Limb (tissue), 2 donors: ENCODE results near the gene TPCN2.
"Not testable (repeated sequence)": the region's sequence is repeated elsewhere in the genome, so short reads cannot be mapped to it uniquely, and the experiment has no call there.

ENCODE experiments used
- DNase-seq, 2 donors: peaks; one replicate each; pipeline ENCODE4 v3.0.0-alpha.2; 2016; ENCODE audit errors: extremely low spot score in 2 of 2

The TPCN2 gene

DNA sequence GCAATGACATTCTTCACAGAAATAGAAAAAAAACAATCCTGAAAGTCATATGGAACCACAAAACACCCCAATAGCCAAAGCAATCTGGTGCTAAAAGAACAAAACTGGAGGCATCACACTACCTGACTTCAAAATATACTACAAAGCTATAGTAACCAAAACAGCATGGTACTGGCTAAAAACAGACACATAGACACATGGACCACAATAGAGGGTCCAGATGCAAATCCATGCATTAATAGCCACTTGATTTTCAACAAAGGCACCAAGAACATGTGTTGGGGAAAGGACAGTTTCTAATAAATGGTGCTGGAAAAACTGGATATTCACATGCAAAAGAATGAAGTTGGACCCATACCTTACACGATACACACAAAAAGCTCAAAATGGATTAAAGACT, 79.2 kb downstream of the TPCN2 start:
- DNase-seq, result no peak

DNA sequence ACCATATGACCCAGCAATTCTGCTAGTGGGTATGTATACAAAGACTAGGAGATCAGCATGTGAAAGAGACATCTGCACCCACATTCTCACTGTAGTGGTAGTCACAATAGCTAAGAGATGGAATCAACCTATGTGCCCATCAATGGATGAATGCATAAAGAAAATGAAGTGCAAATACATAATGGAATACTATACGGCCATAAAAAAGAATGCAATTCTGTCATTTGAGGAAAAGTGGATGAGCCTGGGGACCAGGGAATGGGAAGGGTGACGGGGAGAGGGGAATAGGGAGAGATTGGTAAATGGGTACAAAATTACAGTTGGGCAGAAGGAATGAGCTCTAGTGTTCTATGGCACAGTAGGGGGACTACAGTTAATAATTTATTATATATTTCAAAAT, 80.3 kb downstream of the TPCN2 start:
- DNase-seq, result no peak

DNA sequence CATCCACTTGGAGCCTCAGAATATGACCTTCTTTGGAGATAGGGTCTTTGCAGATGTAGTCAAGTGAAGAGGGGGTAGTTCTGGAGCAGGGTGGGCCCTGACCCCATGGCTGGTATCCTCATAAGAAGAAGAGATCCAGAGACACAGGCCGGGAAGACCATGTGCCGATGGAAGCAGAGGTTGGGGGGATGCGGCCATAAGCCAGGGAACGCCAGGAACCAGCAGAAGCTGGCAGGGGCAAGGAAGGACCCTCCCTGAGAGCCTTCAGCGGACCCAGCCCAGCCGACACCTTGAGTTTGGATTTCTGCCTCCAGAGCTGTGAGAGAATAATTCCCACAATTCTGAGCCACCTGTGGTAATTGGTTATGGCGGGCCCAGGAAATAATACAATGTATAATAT, 80.9 kb downstream of the TPCN2 start:
- DNase-seq, result no peak

- DNase-seq, result no peak
These were observed 81.9 kb downstream of the TPCN2 start for GRCh38 chr11:69130654-69131053.

- DNase-seq, result no peak
These were observed 82.4 kb downstream of the TPCN2 start for GRCh38 chr11:69131121-69131566.

GRCh38 chr11:69131644-69132300, 83.0 kb downstream of the TPCN2 start:
- DNase-seq, result peak; percentile 52 to 83

- no peak for DNase-seq
These were observed 83.6 kb downstream of the TPCN2 start for GRCh38 chr11:69132301-69132670.

GRCh38 chr11:69133251-69133650, 84.5 kb downstream of the TPCN2 start:
- no peak for DNase-seq

DNA sequence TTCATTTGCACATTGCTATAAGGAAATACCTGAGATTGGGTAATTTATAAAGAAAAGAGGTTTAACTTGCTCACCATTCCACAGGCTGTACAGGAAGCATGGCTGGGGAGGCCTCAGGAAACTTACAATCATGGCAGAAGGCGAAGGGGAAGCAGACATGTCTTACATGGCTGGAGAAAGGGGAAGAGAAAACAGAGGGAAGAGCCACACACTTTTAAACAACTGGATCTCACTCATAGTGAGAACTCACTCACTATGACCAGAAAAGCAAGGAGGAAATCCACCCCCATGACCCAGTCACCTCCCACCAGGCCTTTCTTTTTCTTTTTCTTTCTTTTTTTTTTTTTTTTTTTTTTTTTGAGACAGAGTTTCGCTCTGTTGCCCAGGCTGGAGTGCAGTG, 85.5 kb downstream of the TPCN2 start:
- DNase-seq, result not testable (repeated sequence)

DNA sequence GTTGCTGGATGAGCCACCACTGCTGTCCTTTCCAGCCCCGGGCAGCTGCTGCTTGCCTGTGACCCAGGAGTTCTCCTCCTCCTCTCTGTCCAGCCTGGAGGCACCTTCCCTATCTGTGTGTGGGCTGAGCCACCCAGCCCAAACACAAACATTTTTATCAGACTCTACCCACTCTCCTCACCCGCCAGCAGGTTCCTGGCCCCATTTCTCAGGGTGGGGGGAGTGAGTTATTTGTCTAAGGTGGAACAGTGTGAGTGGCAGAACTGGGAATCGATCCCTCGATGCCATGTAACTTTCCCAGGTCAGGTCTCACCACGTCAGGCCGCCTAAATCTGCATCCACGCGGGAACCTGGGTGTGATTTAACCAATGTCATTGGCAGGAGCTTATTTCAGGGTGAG, 86.2 kb downstream of the TPCN2 start:
- no peak for DNase-seq

GRCh38 chr11:69135420-69136363, 87.0 kb downstream of the TPCN2 start:
- DNase-seq, result no peak

DNA sequence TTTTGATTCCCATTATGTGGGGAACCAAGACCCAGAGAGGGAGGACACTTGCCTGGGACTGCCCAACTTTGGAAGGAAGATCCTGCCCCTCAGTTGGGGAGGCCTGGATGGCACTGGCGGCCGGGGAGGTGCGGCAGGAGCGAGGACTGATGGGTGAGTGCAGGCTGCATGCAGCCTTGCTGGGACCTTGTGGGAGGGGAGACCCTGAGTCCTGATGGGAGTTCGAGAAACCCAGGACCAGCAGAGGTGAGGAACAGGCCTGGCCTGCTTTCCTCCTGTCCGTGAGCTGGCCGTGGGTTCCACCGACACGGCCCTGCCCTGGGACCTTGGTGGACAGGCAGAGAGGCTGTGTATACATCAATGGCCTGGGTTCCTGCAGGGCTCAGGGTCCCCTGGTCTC, 87.7 kb downstream of the TPCN2 start:
- no peak for DNase-seq

GRCh38 chr11:69137151-69137844, 88.6 kb downstream of the TPCN2 start:
- DNase-seq, result no peak

DNA sequence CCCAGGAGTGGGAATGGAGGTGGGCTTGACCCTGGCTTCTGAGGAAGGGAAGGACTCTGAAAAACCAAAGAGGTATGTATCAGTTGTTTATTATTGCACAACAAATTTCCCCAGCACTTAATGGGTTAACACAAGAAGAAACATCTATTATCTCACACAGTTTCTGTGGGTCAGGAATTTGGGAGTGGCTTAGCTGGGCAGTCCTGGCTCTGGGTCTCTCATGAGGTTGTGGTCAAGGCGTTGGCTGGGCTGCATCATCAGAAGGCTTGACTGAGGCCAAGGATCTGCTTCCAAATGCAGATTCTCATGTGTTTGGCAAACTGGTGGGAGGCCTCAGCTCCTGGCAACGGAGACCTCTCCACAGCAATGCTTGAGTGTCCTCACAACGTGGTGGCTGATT, 89.5 kb downstream of the TPCN2 start:
- DNase-seq, result no peak

GRCh38 chr11:69140161-69140560, 91.4 kb downstream of the TPCN2 start:
- not testable (repeated sequence) for DNase-seq

DNA sequence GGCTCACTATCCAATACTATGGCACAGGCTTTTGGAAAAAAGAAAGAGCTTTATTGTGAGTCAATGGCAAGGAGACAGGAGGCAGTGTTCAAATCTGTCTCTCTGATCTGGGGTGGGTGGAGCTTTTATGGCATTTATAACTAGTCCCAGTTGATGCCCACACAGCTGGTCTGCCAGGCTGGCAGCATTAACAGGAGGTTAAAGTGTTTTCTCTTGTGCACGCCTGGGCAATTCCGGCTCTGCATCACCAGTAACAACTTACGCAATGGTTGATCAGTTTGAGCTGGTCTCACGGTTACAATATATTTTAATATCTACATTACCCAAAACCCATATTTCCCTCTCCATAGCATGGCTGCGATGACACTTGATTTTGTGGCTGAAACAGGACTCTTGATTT, 91.9 kb downstream of the TPCN2 start:
- DNase-seq, result no peak

DNA sequence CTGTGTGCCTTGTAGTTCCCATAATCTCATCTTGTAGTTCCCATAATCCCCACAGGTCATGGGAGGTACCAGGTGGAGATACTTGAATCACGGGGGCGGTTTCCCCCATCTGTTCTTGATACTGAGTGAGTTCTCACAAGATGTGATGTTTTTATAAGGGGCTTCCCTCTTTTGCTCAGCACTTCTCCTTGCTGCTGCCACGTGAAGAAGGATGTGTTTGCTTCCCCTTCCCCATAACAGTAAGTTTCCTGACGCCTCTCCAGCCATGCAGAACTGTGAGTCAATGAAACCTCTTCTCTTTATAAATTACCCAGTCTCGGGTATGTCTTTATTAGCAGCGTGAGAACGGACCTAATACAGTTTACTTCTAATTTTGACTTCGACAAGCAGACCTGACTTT, 93.0 kb downstream of the TPCN2 start:
- no peak for DNase-seq

DNA sequence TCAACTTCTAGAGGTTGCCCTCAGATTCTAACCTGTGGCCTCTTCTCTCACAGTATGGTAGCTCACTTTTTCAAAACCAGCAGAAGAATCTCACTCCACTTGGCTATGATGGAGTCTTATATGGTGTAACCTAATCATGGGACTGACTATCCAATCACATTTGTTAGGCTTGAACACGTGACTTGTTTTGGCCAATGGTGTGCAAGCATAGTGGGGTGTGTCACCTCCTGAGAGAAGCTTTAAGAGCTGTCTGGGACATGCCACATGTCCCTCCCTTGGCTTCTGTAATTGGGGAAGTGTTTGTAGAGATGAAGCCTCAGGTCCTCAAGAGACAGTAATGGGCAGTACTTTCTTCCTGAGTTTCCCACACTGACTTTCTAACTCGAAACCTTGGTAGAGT, 94.2 kb downstream of the TPCN2 start:
- no peak for DNase-seq

DNA sequence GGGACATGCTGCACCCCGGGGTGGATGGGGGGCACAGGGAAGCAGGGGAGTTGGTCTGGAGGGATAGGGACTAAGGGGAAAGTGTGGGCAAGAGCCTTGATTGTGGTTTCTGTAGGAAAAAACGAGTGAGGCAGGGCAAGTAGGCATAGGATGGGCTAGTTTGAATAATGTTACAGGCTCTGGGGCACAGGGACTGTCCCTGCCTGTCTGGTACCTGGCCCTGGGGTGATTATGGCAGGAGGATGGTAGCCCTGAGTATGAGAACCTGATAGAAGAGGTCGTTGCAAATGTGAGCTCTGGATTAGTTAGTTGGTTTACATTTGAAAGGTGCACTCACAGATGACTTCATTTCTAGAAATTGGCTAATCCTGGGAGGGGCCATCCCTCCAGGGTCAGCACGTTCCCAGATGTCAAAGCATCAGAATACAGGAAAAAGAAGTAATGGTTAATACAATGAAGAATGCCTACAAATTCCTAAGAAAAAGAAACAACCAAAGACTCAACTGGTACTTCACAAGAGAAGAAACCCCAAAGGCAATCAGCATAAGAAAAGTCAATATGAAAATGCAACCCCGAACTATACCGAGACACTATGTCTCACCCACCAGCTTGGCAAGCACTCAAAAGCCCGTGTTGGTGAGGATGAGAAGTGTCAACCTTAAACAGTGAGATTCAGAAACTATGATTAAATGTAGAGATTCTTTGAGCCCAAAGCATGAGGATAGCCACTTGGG, 95.8 kb downstream of the TPCN2 start:
- DNase-seq, result no peak

GRCh38 chr11:69145050-69145380, 96.3 kb downstream of the TPCN2 start:
- no peak for DNase-seq

DNA sequence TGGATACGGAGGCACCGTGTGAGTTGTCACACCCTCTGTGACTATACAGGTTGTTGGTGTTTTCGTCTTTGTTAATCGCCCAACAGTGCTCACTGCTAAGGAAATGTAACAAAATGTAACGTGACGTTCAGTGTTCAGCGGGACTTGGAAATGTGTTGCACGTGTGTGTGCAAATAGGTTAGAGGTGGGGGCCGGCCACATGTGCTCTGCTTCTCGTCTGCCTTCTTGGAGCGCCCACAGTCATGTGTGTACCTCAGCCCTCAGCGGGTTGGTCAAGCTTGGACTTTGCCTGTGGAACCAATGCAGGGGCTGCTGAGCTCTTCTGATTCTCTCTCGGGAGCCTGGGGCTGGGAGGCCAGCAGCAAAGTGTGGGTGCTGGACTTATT, 99.6 kb downstream of the TPCN2 start:
- no peak for DNase-seq

DNA sequence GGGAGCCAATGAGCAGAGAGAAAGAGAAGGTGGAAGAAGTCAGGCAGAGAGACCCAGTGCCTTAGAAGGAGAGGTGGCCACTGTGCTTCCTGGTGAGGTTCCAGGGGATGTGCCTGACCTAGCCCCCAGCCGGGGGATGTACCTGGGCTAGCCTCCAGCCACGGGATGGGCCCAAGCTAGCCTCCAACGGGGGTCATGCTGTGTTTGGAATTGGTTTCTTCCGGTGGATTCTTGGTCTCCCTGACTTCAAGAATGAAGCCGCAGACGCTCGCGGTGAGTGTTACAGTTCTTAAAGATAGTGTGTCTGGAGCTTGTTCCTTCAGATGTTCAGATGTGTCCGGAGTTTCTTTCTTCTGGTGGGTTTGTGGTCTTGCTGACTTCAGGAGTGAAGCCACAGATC, 100.1 kb downstream of the TPCN2 start:
- DNase-seq, result no peak
